OCI-LY1 (cell line): ENCODE measurements around the gene CHRNB1.

Experiments used
- CTCF ChIP-seq: fragments of 200-600 bp; sonication (generic), shearing (Covaris generic); IDR thresholded peaks from 2 replicates; pipeline ENCODE4 v1.5.1; 2017; ENCODE audit warnings: mild to moderate bottlenecking, antibody characterized with exemption, low read length, moderate library complexity, mixed read lengths
- EZH2 ChIP-seq: fragments of 200-600 bp; sonication (generic), shearing (Covaris generic); IDR thresholded peaks from 2 replicates; pipeline ENCODE4 v1.8.0; 2017; ENCODE audit warnings: borderline replicate concordance, mixed run types, mild to moderate bottlenecking, antibody characterized with exemption, low read length, moderate library complexity, mixed read lengths

GRCh38 chr17:7410634-7411426, 34.0 kb upstream of the CHRNB1 start:
- no peak for TF ChIP-seq CTCF
- no peak for TF ChIP-seq EZH2
